HepG2 (cell line): ENCODE measurements around the gene RETN. TPM values are rescaled to one million over a fixed set of nuclear protein-coding genes. Genes with fewer than 3 reads are reported as not detected.
A peak's percentile ranks its signal among the peaks of the same experiment; 100 is the strongest.

Experiments
- ARHGAP35 ChIP-seq: sonication (generic); formaldehyde crosslinking; IDR thresholded peaks from 2 replicates; pipeline ENCODE4 v1.9.0; 2022; ENCODE audit warnings: mild to moderate bottlenecking, inconsistent platforms, moderate library complexity, missing genetic modification reagents, borderline replicate concordance
- ARID4A ChIP-seq: sonication (generic); formaldehyde crosslinking; IDR thresholded peaks from 2 replicates; pipeline ENCODE4 v1.5.0; 2020; ENCODE audit warnings: mild to moderate bottlenecking, missing genetic modification reagents, borderline replicate concordance
- ATAD3A ChIP-seq: sonication (generic); formaldehyde crosslinking; IDR thresholded peaks from 2 replicates; pipeline ENCODE4 v1.4.0; 2020; ENCODE audit warnings: missing genetic modification reagents
- GABPA ChIP-seq, 2 experiments: IDR thresholded peaks; 2 replicates each; pipeline ENCODE4 v1.6.1; 2011 to 2016; ENCODE audit warnings: low read depth in 2 of 2, low read length in 1 of 2, missing biosample characterization in 1 of 2, missing genetic modification characterization in 1 of 2
- GPBP1L1 ChIP-seq: sonication (generic); formaldehyde crosslinking; IDR thresholded peaks from 2 replicates; pipeline ENCODE4 v1.5.0; 2020; ENCODE audit warnings: mild to moderate bottlenecking, missing genetic modification reagents
- POGK ChIP-seq: sonication (generic); formaldehyde crosslinking; conservative IDR thresholded peaks from 2 replicates; pipeline ENCODE4 v1.8.0; 2022; ENCODE audit warnings: mild to moderate bottlenecking, moderate library complexity, missing genetic modification reagents
- ZMYM2 ChIP-seq: sonication (generic); formaldehyde crosslinking; IDR thresholded peaks from 2 replicates; pipeline ENCODE4 v1.8.0; 2022; ENCODE audit warnings: mild to moderate bottlenecking, missing genetic modification reagents
- ZNF142 ChIP-seq: sonication (generic); formaldehyde crosslinking; IDR thresholded peaks from 2 replicates; pipeline ENCODE4 v1.4.0; 2020; ENCODE audit warnings: missing genetic modification reagents
- ZNF17 ChIP-seq: sonication (generic); formaldehyde crosslinking; IDR thresholded peaks from 2 replicates; pipeline ENCODE4 v1.5.0; 2020; ENCODE audit warnings: mild to moderate bottlenecking, missing genetic modification reagents
- ZNF337 ChIP-seq: sonication (generic); formaldehyde crosslinking; IDR thresholded peaks from 2 replicates; pipeline ENCODE4 v1.5.1; 2020; ENCODE audit warnings: missing genetic modification reagents, low read depth, mild to moderate bottlenecking, borderline replicate concordance
- ZNF367 ChIP-seq: sonication (generic); formaldehyde crosslinking; IDR thresholded peaks from 2 replicates; pipeline ENCODE4 v1.4.0; 2020; ENCODE audit warnings: missing genetic modification reagents, borderline replicate concordance
- ZNF781 ChIP-seq: sonication (generic); formaldehyde crosslinking; IDR thresholded peaks from 2 replicates; pipeline ENCODE4 v1.5.1; 2020; ENCODE audit warnings: borderline replicate concordance, mild to moderate bottlenecking, missing genetic modification reagents; ENCODE audit errors: not compliant biosample characterization
- ZSCAN5A ChIP-seq: sonication (generic); formaldehyde crosslinking; IDR thresholded peaks from 2 replicates; pipeline ENCODE4 v1.8.0; 2022; ENCODE audit warnings: mild to moderate bottlenecking, missing genetic modification reagents, borderline replicate concordance
- polyA plus RNA-seq, 8 experiments: library from polyadenylated mRNA; depleted of rRNA in 3 of 8; stranded (reverse) in 7 of 8; unstranded in 1 of 8; fragments of >200 nt; fragmentation: Illumina TruSeq in 4 of 8; extraction: Trizol in 4 of 8; gene quantifications; 2 replicates each; pipeline versions ENCODE4 v1.2.1 to v1.2.3, GENCODE V29; 2011 to 2016; ENCODE audit warnings: low read depth in 4 of 8, missing spikeins in 1 of 8, mixed read lengths in 1 of 8; ENCODE audit not compliant: insufficient read depth in 1 of 8
- total RNA-seq, 5 experiments: library from RNA; depleted of rRNA; stranded (reverse); fragments of >200 nt; fragmentation: Illumina TruSeq; extraction: Trizol; gene quantifications; 2 replicates each; pipeline ENCODE4 v1.2.3, GENCODE V29; 2016; ENCODE audit warnings: low read depth in 1 of 5

The RETN gene
- total and polyA plus RNA-seq, 2 of the 13 experiments (the other 11 are each of a cell fraction or from before 2014, with no cell fraction given) = not detected

GRCh38 chr19:7652061-7652641 lies 16.7 kb upstream of the RETN start (continued):
- TF ChIP-seq ZNF142 (CRISPR knock-in tag) (no peak), ZMYM2 (peak; percentile 90), ZNF781 (CRISPR knock-in tag) (no peak), ZNF17 (CRISPR knock-in tag) (no peak), ATAD3A (no peak), GPBP1L1 (CRISPR knock-in tag) (no peak), ARID4A (peak; percentile 67; the same call in 1 of the 2 replicates), ZSCAN5A (CRISPR knock-in tag) (no peak), ARHGAP35 (no peak), POGK (CRISPR knock-in tag) (peak; percentile 79), ZNF337 (CRISPR knock-in tag) (no peak), GABPA (IDR thresholded peaks at IDR 0.05; ENCODE audit: low read depth, low read length) (no peak), GABPA (CRISPR knock-in tag; IDR thresholded peaks at IDR 0.05; ENCODE audit: low read depth) (peak; percentile 24; the same call in 1 of the 2 replicates), ZNF367 (CRISPR knock-in tag) (no peak)
